T-helper 1 cell (primary cell): ENCODE measurements around the gene TXNRD1.
"Not testable (repeated sequence)": the region's sequence is repeated elsewhere in the genome, so short reads cannot be mapped to it uniquely, and the experiment has no call there.

ENCODE experiments used
- DNase-seq, 5 donors: peaks; one replicate each; pipeline ENCODE4 v3.0.0-alpha.2; 2012 to 2020

TXNRD1 gene

GRCh38 chr12:104281636-104282035 lies 66.1 kb downstream of the TXNRD1 start:
- DNase-seq: no peak

- no peak for DNase-seq
These were observed 66.5 kb downstream of the TXNRD1 start for GRCh38 chr12:104282109-104282508.

GRCh38 chr12:104285740-104286515 lies 70.3 kb downstream of the TXNRD1 start:
- DNase-seq: no peak

GRCh38 chr12:104286516-104287482 lies 71.2 kb downstream of the TXNRD1 start:
- peak; percentile 73 to 97 (median 80) for DNase-seq

GRCh38 chr12:104288635-104289274 lies 73.2 kb downstream of the TXNRD1 start:
- DNase-seq: peak; percentile 67 to 93 (median 78)

GRCh38 chr12:104290320-104290719 lies 74.7 kb downstream of the TXNRD1 start:
- DNase-seq: no peak

GRCh38 chr12:104290855-104291254 lies 75.3 kb downstream of the TXNRD1 start:
- DNase-seq: no peak

- no peak for DNase-seq
These were observed 76.4 kb downstream of the TXNRD1 start for GRCh38 chr12:104291867-104292524.

GRCh38 chr12:104292872-104293794 lies 77.6 kb downstream of the TXNRD1 start:
- no peak for DNase-seq

- not testable (repeated sequence) for DNase-seq
These were observed 78.7 kb downstream of the TXNRD1 start for GRCh38 chr12:104294158-104294859.

GRCh38 chr12:104294927-104295668 lies 79.5 kb downstream of the TXNRD1 start:
- DNase-seq: no peak

- DNase-seq: no peak
These were observed 80.4 kb downstream of the TXNRD1 start for GRCh38 chr12:104295954-104296353.

GRCh38 chr12:104296718-104297117 lies 81.1 kb downstream of the TXNRD1 start:
- DNase-seq: no peak

GRCh38 chr12:104297477-104298113 lies 82.0 kb downstream of the TXNRD1 start:
- DNase-seq: no peak

- DNase-seq: no peak
These were observed 84.4 kb downstream of the TXNRD1 start for GRCh38 chr12:104299842-104300481.

- DNase-seq: peak; percentile 84 to 91 (median 87)
These were observed 88.1 kb downstream of the TXNRD1 start, which contains the start of gene EID3 for GRCh38 chr12:104303538-104304151. EID3 (plus strand) TSS chr12:104303739; CDS start chr12:104303935, 196 bp downstream.

GRCh38 chr12:104304261-104305009 lies 88.9 kb downstream of the TXNRD1 start:
- no peak for DNase-seq

GRCh38 chr12:104305349-104305748 lies 89.8 kb downstream of the TXNRD1 start:
- no peak for DNase-seq
